ENCODE results near the gene ABCF2. TPM values are rescaled to one million over a fixed set of nuclear protein-coding genes. Genes with fewer than 3 reads are reported as not detected.
A peak's percentile ranks its signal among the peaks of the same experiment; 100 is the strongest.

Gene ABCF2
- total and polyA plus RNA-seq, 11 donors, result 15.9 to 58.4 (median 33.0) TPM

DNA sequence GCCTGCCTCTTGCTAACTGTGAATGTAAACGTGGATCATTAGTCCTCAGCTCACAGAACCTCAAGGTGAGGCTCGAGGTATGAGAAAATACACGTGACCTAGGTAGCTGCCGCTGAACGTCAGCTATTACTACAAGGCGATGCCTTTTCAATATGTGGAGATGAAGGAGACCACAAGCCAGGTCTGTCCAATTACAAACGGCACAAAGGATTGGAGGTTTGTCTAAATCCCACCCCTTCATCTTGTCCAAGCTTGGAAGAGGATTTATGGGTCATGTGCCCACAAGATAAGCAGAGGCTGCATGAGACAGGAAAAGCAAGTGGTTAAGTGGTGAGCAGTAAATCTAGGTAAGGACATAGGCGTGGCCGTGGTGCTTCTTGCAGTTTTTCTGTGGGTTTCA lies 20.1 kb downstream of the ABCF2 start:
- TF ChIP-seq POLR2A (IDR thresholded peaks at IDR 0.05), result no peak
- TF ChIP-seq, protein P1, sequence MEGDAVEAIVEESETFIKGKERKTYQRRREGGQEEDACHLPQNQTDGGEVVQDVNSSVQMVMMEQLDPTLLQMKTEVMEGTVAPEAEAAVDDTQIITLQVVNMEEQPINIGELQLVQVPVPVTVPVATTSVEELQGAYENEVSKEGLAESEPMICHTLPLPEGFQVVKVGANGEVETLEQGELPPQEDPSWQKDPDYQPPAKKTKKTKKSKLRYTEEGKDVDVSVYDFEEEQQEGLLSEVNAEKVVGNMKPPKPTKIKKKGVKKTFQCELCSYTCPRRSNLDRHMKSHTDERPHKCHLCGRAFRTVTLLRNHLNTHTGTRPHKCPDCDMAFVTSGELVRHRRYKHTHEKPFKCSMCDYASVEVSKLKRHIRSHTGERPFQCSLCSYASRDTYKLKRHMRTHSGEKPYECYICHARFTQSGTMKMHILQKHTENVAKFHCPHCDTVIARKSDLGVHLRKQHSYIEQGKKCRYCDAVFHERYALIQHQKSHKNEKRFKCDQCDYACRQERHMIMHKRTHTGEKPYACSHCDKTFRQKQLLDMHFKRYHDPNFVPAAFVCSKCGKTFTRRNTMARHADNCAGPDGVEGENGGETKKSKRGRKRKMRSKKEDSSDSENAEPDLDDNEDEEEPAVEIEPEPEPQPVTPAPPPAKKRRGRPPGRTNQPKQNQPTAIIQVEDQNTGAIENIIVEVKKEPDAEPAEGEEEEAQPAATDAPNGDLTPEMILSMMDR (IDR thresholded peaks at IDR 0.05), result no peak
- 62 to 73% (median 66%) methylated on average over 9 of the region's 9 CpGs for WGBS, 4 donors
- Histone ChIP-seq H3K9me3 (no peaks in the 10 kb centered on the region), H3K4me1 (no peaks in the 10 kb centered on the region), H3K36me3 (peaks cover 0 to 2% (median 0%) of the 10 kb centered on the region in 9 donors), H3K27ac (no peak overlapping the region), H3K4me3 (no peak overlapping the region), H3K27me3 (peaks cover 0 to 25% (median 5%) of the 10 kb centered on the region in 9 donors)
- DNase-seq (no peak), ATAC-seq (no peak)
- intact Hi-C loops (cut with DNase I), result no loop called here

DNA sequence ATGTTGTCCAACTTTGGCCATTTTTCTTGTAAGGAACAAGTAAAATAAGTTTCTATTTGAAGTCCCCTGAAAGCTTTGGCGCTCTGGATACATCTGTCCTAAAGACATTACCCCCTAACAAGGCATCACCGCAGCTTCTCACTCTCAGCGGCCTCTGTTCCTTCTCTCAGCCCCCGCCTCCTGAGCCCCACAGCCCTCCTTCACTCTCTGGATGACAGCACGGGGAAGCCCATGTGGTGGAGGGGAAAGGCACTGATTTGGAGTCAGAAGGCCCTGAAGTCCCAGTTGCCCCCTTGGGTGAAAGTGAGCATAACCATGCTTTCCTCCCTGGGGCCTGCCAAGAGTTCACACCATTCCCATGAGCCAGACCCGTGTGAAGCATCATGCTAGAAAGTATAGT lies 21.3 kb downstream of the ABCF2 start:
- Histone ChIP-seq H3K9me3 (no peaks in the 10 kb centered on the region), H3K27me3 (peaks cover 0 to 25% (median 5%) of the 10 kb centered on the region in 9 donors), H3K4me3 (no peak overlapping the region), H3K4me1 (no peaks in the 10 kb centered on the region), H3K27ac (no peak overlapping the region), H3K36me3 (no peaks in the 10 kb centered on the region)
- no peak for ATAC-seq
- intact Hi-C loops (cut with DNase I), result no loop called here
- no peak for TF ChIP-seq POLR2A (IDR thresholded peaks at IDR 0.05)
- TF ChIP-seq, protein P1 (IDR thresholded peaks at IDR 0.05), result no peak
- DNase-seq, result no peak
- 68 to 81% (median 71%) methylated on average over 6 of the region's 6 CpGs for WGBS, 4 donors

DNA sequence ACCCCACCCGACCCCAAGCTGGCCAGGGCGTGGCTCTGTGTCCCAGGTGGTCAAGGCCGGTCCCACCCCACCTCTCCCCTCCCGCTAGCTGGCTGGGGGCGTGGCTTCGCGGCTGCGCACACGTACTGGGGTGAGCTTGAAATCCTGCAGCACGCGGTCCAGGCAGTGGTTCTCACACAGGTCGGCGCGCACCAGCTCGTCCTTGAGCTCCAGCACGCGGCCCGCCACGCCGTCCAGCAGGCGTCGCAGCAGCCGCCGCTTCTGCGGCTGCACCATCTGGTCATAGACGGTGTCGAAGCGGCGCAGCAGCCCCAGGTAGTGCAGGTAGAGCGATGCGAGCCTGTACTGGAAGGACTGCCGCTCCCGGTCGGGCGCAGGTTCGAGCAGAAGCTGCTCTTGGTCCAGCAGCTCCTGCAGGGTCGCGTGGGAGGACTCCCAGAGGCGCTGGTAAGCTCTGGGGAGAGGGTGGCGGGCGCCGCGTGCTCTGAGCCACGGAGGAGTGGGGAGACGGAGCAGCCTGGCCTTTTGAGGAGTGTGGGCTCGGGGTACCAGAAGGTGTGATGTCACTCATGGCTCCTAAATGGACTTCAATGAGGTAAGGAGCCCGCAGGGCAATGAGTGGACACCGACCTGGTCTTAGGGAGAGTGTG lies 22.5 kb downstream of the ABCF2 start:
- Histone ChIP-seq H3K36me3 (no peaks in the 10 kb centered on the region), H3K4me3 (no peak overlapping the region), H3K4me1 (no peaks in the 10 kb centered on the region), H3K27me3 (peaks cover 0 to 25% (median 5%) of the 10 kb centered on the region in 9 donors), H3K27ac (no peak overlapping the region), H3K9me3 (no peaks in the 10 kb centered on the region)
- TF ChIP-seq, protein P1 (IDR thresholded peaks at IDR 0.05), result peak in 1 of 12 donors; percentile 11
- TF ChIP-seq POLR2A (IDR thresholded peaks at IDR 0.05), result no peak
- no peak for ATAC-seq
- no peak for DNase-seq
- intact Hi-C loops (cut with DNase I), result no loop called here
- 68 to 80% (median 76%) methylated on average over 39 to 48 of the region's 48 CpGs for WGBS, 4 donors

DNA sequence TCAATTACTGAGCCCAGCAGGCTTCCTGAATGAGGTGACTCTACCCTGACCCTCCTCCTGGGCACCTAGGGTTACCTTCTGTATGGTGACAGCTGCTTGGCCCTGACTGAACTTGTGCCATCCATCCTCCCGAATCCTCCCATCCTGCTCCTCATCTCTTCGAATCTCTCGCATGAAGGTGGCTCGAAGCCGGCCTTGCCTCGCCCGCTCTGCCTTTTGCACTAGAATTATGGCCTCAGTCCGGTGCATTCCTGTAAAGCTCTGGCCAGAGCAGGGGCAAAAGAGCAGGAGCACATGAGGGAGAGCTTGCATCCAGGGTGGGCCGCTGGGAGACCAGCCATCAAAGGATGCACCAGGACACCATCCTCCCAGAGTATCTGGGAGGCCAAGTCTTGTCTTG lies 24.2 kb downstream of the ABCF2 start:
- Histone ChIP-seq H3K9me3 (no peaks in the 10 kb centered on the region), H3K4me1 (no peaks in the 10 kb centered on the region), H3K4me3 (no peak overlapping the region), H3K27me3 (peaks cover 0 to 25% (median 5%) of the 10 kb centered on the region in 9 donors), H3K36me3 (no peaks in the 10 kb centered on the region), H3K27ac (no peak overlapping the region)
- ATAC-seq (no peak), DNase-seq (no peak)
- intact Hi-C loops (cut with DNase I), result no loop called here
- no peak for TF ChIP-seq POLR2A (IDR thresholded peaks at IDR 0.05)
- 94 to 96% (median 95%) methylated on average over 9 of the region's 9 CpGs for WGBS, 4 donors

DNA sequence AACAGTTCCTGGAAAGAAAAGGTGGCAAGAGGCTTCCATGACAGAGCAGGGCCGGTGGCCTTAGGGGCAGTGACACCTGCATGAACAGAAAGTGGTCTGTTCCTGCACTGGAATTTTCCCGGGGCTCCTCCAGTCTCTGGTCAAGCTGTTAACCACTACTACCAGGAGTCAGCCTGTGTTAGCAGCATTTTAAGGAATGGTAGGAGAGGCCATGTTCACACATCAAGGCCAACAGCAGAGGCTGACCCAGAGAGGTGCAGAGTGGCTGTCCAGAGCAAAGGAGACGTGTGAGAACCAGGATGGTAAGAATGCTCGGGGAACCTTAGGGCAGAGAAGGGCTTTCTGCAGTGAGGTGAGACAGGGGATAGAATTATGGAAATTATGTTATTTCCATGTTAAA lies 25.3 kb downstream of the ABCF2 start:
- DNase-seq (no peak), ATAC-seq (no peak)
- Histone ChIP-seq H3K9me3 (no peaks in the 10 kb centered on the region), H3K36me3 (no peaks in the 10 kb centered on the region), H3K4me3 (no peak overlapping the region), H3K27ac (no peak overlapping the region), H3K4me1 (no peaks in the 10 kb centered on the region), H3K27me3 (peaks cover 0 to 25% (median 5%) of the 10 kb centered on the region in 9 donors)
- intact Hi-C loops (cut with DNase I), result no loop called here
- TF ChIP-seq, protein P1 (IDR thresholded peaks at IDR 0.05), result no peak
- TF ChIP-seq POLR2A (IDR thresholded peaks at IDR 0.05), result no peak
- 78 to 87% (median 86%) methylated on average over 4 of the region's 4 CpGs for WGBS, 4 donors

Data from heart left ventricle (tissue), 16 donors.